HG03571 (cell line): ENCODE data around the gene BACE1-AS.
A peak's percentile ranks its signal among the peaks of the same experiment; 100 is the strongest.
"Not testable (repeated sequence)": the region's sequence is repeated elsewhere in the genome, so short reads cannot be mapped to it uniquely, and the experiment has no call there.

Source experiments
- ATAC-seq: cut with Tn5 transposase; IDR thresholded peaks from one replicate; pipeline ENCODE4 v1.9.1; 2021; ENCODE audit not compliant: unreplicated experiment

Gene BACE1-AS

DNA sequence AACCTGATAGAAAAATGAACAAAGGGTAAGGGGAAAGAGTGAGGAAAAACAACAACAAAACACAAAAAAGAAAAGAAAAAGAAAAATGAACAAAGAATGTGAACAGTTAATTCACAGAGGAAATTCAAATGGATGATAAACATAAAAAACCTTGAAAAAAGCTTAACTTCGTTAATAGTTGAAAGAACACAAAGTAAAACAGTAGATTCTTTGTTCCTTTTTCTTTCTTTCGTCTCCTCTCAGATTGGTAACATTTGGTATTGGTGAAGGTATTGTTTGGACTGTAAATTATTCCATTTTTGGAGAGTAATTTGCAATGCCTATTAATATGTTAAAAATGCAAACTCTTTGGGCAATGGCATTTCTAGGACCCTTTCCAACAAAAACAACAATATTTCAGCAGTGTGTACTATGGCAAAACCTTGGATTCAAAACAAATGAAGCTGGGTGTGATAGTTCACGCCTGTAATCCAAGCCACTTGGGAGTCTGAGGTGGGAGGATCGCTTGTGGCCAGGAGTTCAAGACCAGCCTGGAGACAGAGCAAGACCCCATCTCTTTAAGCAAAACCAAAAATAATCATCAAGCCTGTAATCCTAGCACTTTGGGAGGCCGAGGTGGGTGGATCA is 28.2 kb downstream of the BACE1-AS start:
- ATAC-seq: no peak

- ATAC-seq: not testable (repeated sequence)
These were observed 36.1 kb downstream of the BACE1-AS start for GRCh38 chr11:117327255-117327566.

DNA sequence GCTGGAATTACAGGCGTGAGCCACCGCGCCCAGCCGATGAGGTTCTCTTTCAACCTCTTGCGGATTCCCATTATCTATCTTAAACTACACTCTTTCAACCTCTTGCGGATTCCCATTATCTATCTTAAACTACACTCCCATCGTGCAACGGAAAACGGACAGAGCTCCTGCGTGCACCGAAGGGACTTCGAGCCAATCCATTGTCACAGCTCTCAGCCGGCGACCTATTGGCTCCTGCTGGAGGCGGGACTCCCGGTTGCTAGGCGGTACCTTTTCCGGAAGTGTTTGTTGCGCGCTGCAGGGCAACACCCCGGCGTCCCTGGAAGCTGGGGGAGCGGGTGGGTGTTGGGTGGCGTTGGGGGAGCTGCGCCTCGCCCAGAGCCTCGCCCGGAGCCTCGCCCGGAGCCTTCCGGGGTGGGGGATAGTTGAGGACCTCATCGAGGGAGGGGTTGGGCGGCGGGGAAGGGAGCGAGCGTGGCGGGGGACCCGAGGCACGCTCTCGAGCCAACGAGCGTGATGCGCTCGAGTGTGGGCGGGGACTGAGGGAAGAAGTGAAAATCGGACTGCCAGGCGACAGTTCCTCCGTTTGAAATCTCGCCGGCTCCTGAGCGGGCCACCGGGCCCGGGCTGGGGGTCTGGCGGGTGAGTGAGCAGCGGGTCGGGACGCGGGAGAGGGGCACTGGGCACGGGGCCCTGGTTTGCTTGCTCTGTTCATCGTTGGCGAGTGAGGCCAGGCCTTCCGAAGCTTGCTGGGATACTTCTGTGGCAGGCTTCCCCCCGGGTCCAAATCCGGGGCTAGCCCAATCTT is 36.6 kb downstream of the BACE1-AS start, which contains the start of gene CEP164:
CEP164 (plus strand) TSS at position 288 of the 808 bp plus-strand sequence. CDS start 10,733 bp downstream, outside the sequence.
- ATAC-seq: peak; percentile 93

- ATAC-seq: no peak
These were observed 37.3 kb downstream of the BACE1-AS start for GRCh38 chr11:117328375-117329010.

- ATAC-seq: no peak
These were observed 41.7 kb downstream of the BACE1-AS start for GRCh38 chr11:117332843-117333242.

GRCh38 chr11:117333917-117334316 is 42.8 kb downstream of the BACE1-AS start:
- ATAC-seq: no peak

DNA sequence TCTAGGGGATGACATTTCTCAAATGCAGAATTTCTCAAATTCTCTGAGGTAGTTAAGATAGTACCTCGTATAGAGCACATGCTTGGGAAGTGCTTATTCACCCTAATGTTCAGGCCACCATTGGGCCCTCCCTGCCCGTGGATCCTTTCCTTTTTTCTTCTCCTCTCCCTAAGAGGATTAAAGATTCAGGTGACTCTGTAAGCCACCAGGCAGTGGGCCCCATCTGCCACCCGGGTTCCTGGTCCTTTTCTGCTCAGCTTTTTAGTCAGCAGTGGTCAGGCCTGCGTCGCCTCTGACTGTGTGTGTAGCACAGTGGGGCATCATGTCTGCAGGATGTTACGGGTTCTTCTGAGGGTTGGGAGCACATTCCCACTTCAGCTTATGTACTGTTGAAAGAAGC is 43.8 kb downstream of the BACE1-AS start:
- no peak for ATAC-seq

DNA sequence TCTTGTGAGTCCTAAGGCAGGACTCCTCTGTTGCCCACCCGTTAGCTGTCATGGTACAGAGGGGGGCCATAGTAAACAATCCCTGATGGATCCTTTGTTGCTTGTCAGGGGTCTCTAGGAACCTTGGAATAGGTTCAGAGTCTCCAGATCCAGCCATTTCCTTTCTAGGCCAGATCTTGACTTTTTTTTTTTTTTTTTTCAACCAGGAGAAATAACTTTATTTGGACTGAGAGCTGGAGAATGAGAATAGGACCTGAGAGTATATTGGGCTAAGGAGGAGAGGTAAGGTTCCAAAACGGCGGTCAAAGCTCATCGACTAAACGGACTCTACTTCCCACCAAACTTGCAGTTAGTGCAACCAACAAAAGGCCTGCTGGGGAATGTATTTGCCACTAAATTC is 44.3 kb downstream of the BACE1-AS start:
- ATAC-seq: no peak

GRCh38 chr11:117337076-117337475 is 45.9 kb downstream of the BACE1-AS start:
- no peak for ATAC-seq
